MCF 10A (cell line): ENCODE measurements around the gene TUBA4A. TPM values are rescaled to one million over a fixed set of nuclear protein-coding genes. Genes with fewer than 3 reads are reported as not detected.

Experiments
- BruUV-seq: library from RNA; stranded (reverse); fragments of 400-500 nt; replicated peaks from 2 replicates; lab custom pipeline; 2021; lab: Mats Ljungman, UMichigan
- CTCF ChIA-PET: fragments of 300-600 bp; sonication (Branson Sonifier 250); formaldehyde crosslinking; extraction: SDS; loops from one replicate; lab custom pipeline; 2021; ENCODE audit warnings: antibody characterized with exemption, inconsistent platforms; lab: Yijun Ruan, JAX
- POLR2A ChIA-PET: fragments of 300-600, 350-650 bp; sonication (Branson Sonifier 250); formaldehyde crosslinking; extraction: SDS; loops from one replicate; lab custom pipeline; 2020; ENCODE audit warnings: antibody characterized with exemption, inconsistent platforms; lab: Yijun Ruan, JAX
- DNase-seq: peaks from one replicate; pipeline ENCODE4 v3.0.0-alpha.2; 2018; ENCODE audit not compliant: unreplicated experiment
- H3K27ac Mint-ChIP-seq: one replicate; pipeline ENCODE4 v1.8.0; 2022; ENCODE audit warnings: mild to moderate bottlenecking, low read depth, mixed read lengths; ENCODE audit not compliant: unreplicated experiment
- H3K27me3 Mint-ChIP-seq: one replicate; pipeline ENCODE4 v1.8.0; 2022; ENCODE audit warnings: mixed read lengths; ENCODE audit not compliant: insufficient read depth, unreplicated experiment
- H3K36me3 Mint-ChIP-seq: one replicate; pipeline ENCODE4 v1.8.0; 2022; ENCODE audit warnings: mild to moderate bottlenecking, moderate library complexity, mixed read lengths; ENCODE audit not compliant: insufficient read depth, unreplicated experiment
- H3K4me1 Mint-ChIP-seq: one replicate; pipeline ENCODE4 v1.8.0; 2022; ENCODE audit warnings: mixed read lengths; ENCODE audit not compliant: insufficient read depth, unreplicated experiment
- H3K4me3 Mint-ChIP-seq: one replicate; pipeline ENCODE4 v1.8.0; 2022; ENCODE audit warnings: mild to moderate bottlenecking, moderate library complexity, mixed read lengths; ENCODE audit not compliant: unreplicated experiment
- H3K9me3 Mint-ChIP-seq: one replicate; pipeline ENCODE4 v1.8.0; 2022; ENCODE audit warnings: mixed read lengths; ENCODE audit not compliant: unreplicated experiment
- intact Hi-C: fragments of 100-400 bp; cut with micrococcal nuclease; formaldehyde crosslinking; loops from 2 replicates; pipeline ENCODE4 v1.14.1; 2022
- total RNA-seq: library from RNA; stranded (reverse); gene quantifications from 2 replicates; pipeline ENCODE4 v1.2.3, GENCODE V29; 2022
- TF ChIP-seq, protein P1 (sequence below): fragments of 200-600 bp; IDR thresholded peaks from one replicate; pipeline ENCODE4 v1.8.0; 2022; ENCODE audit warnings: antibody characterized with exemption, mild to moderate bottlenecking; ENCODE audit not compliant: unreplicated experiment

Gene TUBA4A
- total RNA-seq, 1 experiment from 2014 or later, result 80.5 TPM

DNA sequence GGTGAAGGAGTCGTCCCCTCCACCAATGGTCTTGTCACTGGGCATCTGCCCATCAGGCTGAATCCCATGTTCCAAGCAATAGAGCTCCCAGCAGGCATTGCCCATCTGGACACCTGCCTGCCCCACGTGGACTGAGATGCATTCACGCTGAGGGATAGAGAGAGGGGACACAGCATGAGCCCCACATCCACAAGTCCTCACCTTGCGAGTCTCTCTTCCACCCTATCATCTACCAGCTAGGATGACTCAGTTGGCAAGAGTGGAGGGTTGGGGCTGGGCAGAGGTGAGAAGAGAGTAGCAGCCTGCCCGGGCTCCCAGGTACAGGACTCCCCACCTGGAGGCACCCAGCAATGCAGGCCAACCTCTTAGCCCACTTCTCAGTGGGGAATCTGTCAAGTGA lies 1.6 kb downstream of the TUBA4A start:
- peak; percentile 77 for DNase-seq
- no TSS peak for BruUV-seq
- intact Hi-C loops, result loop anchor here (2.0 kb wide), 2 partner anchors 33 to 75 kb away; partner anchors contain the start of genes ABCB6 and CNPPD1
- H3K27ac Mint-ChIP-seq, result peak overlapping the region; percentile 51
- CTCF ChIA-PET, result interaction anchor here (0.6 to 10.3 kb wide), 9 partner anchors 22 to 95 kb away, joined by 3 to 123 read pairs (median 3); no protein-coding TSS in a partner anchor
- no peaks in the 10 kb centered on the region for H3K9me3 Mint-ChIP-seq
- TF ChIP-seq, protein P1, sequence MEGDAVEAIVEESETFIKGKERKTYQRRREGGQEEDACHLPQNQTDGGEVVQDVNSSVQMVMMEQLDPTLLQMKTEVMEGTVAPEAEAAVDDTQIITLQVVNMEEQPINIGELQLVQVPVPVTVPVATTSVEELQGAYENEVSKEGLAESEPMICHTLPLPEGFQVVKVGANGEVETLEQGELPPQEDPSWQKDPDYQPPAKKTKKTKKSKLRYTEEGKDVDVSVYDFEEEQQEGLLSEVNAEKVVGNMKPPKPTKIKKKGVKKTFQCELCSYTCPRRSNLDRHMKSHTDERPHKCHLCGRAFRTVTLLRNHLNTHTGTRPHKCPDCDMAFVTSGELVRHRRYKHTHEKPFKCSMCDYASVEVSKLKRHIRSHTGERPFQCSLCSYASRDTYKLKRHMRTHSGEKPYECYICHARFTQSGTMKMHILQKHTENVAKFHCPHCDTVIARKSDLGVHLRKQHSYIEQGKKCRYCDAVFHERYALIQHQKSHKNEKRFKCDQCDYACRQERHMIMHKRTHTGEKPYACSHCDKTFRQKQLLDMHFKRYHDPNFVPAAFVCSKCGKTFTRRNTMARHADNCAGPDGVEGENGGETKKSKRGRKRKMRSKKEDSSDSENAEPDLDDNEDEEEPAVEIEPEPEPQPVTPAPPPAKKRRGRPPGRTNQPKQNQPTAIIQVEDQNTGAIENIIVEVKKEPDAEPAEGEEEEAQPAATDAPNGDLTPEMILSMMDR, result no peak
- peaks cover 52% of the 10 kb centered on the region for H3K36me3 Mint-ChIP-seq
- H3K27me3 Mint-ChIP-seq, result no peaks in the 10 kb centered on the region
- H3K4me1 Mint-ChIP-seq, result peaks cover 42% of the 10 kb centered on the region
- POLR2A ChIA-PET, result interaction anchor here (0.9 to 14.1 kb wide), 11 partner anchors 18 to 93 kb away, joined by 3 to 401 read pairs (median 21); partner anchors contain the start of genes ABCB6, ANKZF1, ATG9A and CNPPD1
- H3K4me3 Mint-ChIP-seq, result peak overlapping the region; percentile 91

DNA sequence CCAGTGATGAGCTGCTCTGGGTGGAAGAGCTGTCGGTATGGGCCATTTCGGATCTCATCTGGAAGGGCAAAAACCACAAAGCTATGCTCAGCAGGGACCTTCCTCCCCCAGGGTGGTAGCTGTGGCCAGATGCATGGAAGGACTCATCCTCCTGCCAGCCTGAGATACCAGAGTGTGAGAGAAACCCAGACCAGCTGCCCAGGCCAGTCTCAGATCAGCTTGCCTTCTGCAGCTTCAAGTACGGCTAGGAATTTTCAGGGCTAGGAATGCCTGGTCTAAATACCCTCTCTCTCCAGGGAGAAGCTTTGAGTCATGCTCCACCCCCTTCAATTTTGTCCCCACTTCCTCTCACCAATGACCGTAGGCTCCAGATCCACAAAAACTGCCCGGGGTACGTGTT lies 2.1 kb downstream of the TUBA4A start:
- TF ChIP-seq, protein P1, result no peak
- no peak for DNase-seq
- Mint-ChIP-seq H3K9me3 (no peaks in the 10 kb centered on the region), H3K27ac (peak overlapping the region; percentile 51), H3K4me3 (peak overlapping the region; percentile 91), H3K4me1 (peaks cover 42% of the 10 kb centered on the region), H3K36me3 (peaks cover 56% of the 10 kb centered on the region), H3K27me3 (no peaks in the 10 kb centered on the region)
- CTCF ChIA-PET, result interaction anchor here (0.6 to 10.3 kb wide), 8 partner anchors 22 to 81 kb away, joined by 3 to 123 read pairs (median 4); no protein-coding TSS in a partner anchor
- BruUV-seq, result no TSS peak
- intact Hi-C loops, result loop anchor here (2.0 kb wide), 2 partner anchors 33 to 75 kb away; partner anchors contain the start of genes ABCB6 and CNPPD1
- POLR2A ChIA-PET, result interaction anchor here (0.9 to 14.1 kb wide), 10 partner anchors 18 to 75 kb away, joined by 3 to 401 read pairs (median 24); partner anchors contain the start of genes ABCB6, ANKZF1, ATG9A and CNPPD1

DNA sequence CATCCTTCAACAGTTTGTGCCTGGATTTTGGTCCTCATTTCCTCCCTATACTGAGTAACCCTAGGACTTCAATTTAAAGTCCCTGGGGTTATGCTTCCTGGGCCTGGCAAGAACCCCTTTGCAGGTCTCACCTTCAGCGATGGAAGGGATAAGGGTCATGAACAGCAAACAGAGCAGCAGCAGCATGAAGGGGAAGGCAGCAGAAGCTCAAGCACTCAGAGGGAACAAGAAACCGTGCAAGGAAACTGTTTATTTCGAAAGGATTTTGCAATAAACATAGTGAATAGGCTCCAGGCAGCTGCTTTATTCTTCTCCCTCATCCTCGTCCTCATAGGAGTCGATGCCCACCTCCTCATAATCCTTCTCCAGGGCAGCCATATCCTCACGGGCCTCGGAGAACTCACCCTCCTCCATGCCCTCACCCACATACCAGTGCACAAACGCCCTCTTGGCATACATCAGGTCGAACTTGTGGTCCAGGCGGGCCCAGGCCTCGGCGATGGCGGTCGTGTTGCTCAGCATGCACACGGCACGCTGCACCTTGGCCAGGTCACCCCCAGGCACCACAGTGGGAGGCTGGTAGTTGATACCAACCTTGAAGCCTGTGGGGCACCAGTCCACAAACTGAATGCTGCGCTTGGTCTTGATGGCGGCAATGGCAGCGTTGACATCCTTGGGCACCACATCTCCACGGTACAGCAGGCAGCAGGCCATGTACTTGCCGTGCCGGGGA lies 3.5 kb downstream of the TUBA4A start:
- intact Hi-C loops, result no loop called here
- BruUV-seq, result no TSS peak
- H3K9me3 Mint-ChIP-seq, result no peaks in the 10 kb centered on the region
- peaks cover 42% of the 10 kb centered on the region for H3K4me1 Mint-ChIP-seq
- ChIA-PET CTCF (interaction anchor here (1.0 to 10.3 kb wide), 9 partner anchors 12 to 90 kb away, joined by 3 to 123 read pairs (median 4); partner anchors contain the start of genes ANKZF1, ATG9A, CNPPD1 and DNAJB2), POLR2A (interaction anchor here (0.5 to 14.1 kb wide), 18 partner anchors 10 to 1031 kb away, joined by 3 to 401 read pairs (median 6); partner anchors contain the start of genes ABCB6, ANKZF1, ATG9A and CNPPD1)
- peak overlapping the region; percentile 86 for H3K27ac Mint-ChIP-seq
- DNase-seq, result no peak
- H3K27me3 Mint-ChIP-seq, result no peaks in the 10 kb centered on the region
- TF ChIP-seq, protein P1, result no peak
- peaks cover 64% of the 10 kb centered on the region for H3K36me3 Mint-ChIP-seq
- H3K4me3 Mint-ChIP-seq, result peak overlapping the region; percentile 64
